ENCODE data around the gene MMAB.

DNA sequence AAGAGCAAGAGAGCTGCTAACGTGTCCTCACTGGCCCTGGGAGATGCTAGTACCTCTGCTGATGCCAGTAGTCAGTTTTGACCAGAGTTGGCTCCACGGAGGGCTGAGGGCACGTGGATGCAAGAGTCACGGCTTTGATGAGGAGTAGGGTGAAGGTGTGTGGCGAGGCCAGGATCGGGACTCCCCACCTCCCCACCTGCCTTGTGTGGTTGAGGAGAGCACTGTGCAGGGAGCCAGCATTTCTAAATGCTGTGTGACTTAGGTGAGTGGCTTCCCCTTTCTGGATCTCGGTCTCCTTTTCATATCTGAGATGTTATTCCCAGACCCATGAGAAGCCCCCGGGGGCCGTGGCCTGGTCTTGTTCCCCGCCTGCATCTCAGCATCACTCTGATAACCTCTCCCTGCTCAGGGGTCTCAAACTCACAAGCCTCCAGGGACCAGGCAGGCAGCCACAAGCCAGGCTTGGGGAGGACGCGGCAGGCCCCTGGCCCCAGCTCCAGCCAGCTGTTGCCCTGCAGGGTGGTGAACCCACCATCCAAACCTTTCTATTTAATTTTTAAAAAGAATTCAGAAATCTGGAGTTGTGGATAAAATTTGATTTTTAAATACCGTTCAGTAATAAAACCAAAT is 32.4 kb upstream of the MMAB start:
- TF ChIP-seq CTCF (IDR thresholded peaks at IDR 0.05) (no peak), POLR2A (IDR thresholded peaks at IDR 0.05) (no peak), POLR2AphosphoS5 (IDR thresholded peaks at IDR 0.05) (no peak), EP300 (IDR thresholded peaks at IDR 0.05; ENCODE audit: low read depth) (no peak)

Measured in transverse colon (tissue), 4 donors.